NCI-H128 (cell line): ENCODE results near the gene HAUS5.
"Not testable (repeated sequence)": the region's sequence is repeated elsewhere in the genome, so short reads cannot be mapped to it uniquely, and the experiment has no call there.

Source experiments
- DNase-seq: peaks from one replicate; lab custom pipeline; 2025; ENCODE audit not compliant: unreplicated experiment; lab: John Stamatoyannopoulos, UW

Gene HAUS5

GRCh38 chr19:35641515-35642151 is 29.1 kb downstream of the HAUS5 start, which contains the start of gene ETV2:
Gene ETV2, plus strand, starts transcription at chr19:35641745. Its CDS starts 716 bp downstream, at chr19:35642461.
- DNase-seq = no peak

GRCh38 chr19:35642312-35642711 is 29.8 kb downstream of the HAUS5 start:
- DNase-seq = no peak

- DNase-seq = no peak
Measured at GRCh38 chr19:35642798-35643254, 30.3 kb downstream of the HAUS5 start.

GRCh38 chr19:35643255-35644205 is 31.0 kb downstream of the HAUS5 start:
- peak; percentile 59 for DNase-seq

- peak; percentile 87 for DNase-seq
Measured at GRCh38 chr19:35644206-35644986, 31.9 kb downstream of the HAUS5 start.

GRCh38 chr19:35644987-35645679 is 32.6 kb downstream of the HAUS5 start:
- peak; percentile 11 for DNase-seq

GRCh38 chr19:35645680-35646511 is 33.4 kb downstream of the HAUS5 start:
- DNase-seq = no peak

GRCh38 chr19:35648017-35648961 is 35.8 kb downstream of the HAUS5 start, which contains the start of gene COX6B1:
Gene COX6B1, plus strand, starts transcription at chr19:35648323. Its CDS starts 2,921 bp downstream, at chr19:35651244.
- peak; percentile 97 for DNase-seq

- no peak for DNase-seq
Measured at GRCh38 chr19:35650581-35650980, 38.0 kb downstream of the HAUS5 start.

GRCh38 chr19:35654828-35655227 is 42.3 kb downstream of the HAUS5 start:
- not testable (repeated sequence) for DNase-seq

GRCh38 chr19:35655600-35655999 is 43.1 kb downstream of the HAUS5 start:
- DNase-seq = no peak

- DNase-seq = no peak
Measured at GRCh38 chr19:35656700-35657099, 44.2 kb downstream of the HAUS5 start.

- no peak for DNase-seq
Measured at GRCh38 chr19:35657904-35658700, 45.6 kb downstream of the HAUS5 start.

GRCh38 chr19:35661995-35662340 is 49.4 kb downstream of the HAUS5 start:
- no peak for DNase-seq

GRCh38 chr19:35663981-35664380 is 51.4 kb downstream of the HAUS5 start:
- no peak for DNase-seq

- no peak for DNase-seq
Measured at GRCh38 chr19:35665157-35665556, 52.6 kb downstream of the HAUS5 start.

GRCh38 chr19:35665604-35666003 is 53.1 kb downstream of the HAUS5 start:
- no peak for DNase-seq
